ENCODE results near the gene TAS2R31.

DNA sequence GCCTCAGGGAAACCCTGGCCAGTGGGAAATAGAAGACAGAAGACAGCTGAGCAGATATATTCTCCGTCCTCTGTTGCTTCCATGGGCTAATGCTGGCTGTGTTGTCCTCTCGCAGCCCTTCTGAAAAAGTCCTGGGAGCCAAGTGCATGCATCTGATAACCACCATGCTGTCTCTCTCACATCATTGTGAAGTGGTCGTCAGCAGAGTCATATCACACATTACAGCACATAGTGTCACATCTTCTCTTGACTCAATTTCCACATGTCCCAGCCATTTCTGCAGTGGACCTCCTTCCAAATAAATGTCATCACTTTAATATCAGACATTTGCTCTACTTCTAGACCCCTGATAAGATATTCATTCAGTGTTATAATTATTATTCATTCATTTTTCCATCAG lies 36.9 kb downstream of the TAS2R31 start:
- TF ChIP-seq, protein P1, sequence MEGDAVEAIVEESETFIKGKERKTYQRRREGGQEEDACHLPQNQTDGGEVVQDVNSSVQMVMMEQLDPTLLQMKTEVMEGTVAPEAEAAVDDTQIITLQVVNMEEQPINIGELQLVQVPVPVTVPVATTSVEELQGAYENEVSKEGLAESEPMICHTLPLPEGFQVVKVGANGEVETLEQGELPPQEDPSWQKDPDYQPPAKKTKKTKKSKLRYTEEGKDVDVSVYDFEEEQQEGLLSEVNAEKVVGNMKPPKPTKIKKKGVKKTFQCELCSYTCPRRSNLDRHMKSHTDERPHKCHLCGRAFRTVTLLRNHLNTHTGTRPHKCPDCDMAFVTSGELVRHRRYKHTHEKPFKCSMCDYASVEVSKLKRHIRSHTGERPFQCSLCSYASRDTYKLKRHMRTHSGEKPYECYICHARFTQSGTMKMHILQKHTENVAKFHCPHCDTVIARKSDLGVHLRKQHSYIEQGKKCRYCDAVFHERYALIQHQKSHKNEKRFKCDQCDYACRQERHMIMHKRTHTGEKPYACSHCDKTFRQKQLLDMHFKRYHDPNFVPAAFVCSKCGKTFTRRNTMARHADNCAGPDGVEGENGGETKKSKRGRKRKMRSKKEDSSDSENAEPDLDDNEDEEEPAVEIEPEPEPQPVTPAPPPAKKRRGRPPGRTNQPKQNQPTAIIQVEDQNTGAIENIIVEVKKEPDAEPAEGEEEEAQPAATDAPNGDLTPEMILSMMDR (IDR thresholded peaks at IDR 0.05; ENCODE audit: poor library complexity): no peak
- no peak for TF ChIP-seq EZH2 (IDR thresholded peaks at IDR 0.05; ENCODE audit: borderline replicate concordance)
- TF ChIP-seq EZH2phosphoT487 (IDR thresholded peaks at IDR 0.05; ENCODE audit: low read depth, severe bottlenecking, unreplicated experiment): no peak
